Measurements from ENCODE around the gene MCMBP. TPM values are rescaled to one million over a fixed set of nuclear protein-coding genes. Genes with fewer than 3 reads are reported as not detected.

The MCMBP gene
- total RNA-seq: 33.6 and 39.2 TPM in 2 replicates

GRCh38 chr10:119872610-119872859 is at the start of gene MCMBP:
Gene MCMBP, minus strand, starts transcription at chr10:119872843. Its CDS starts 259 bp downstream, at chr10:119872584.

GRCh38 chr10:119892188-119893065 is 19.8 kb upstream of the MCMBP start, which contains the start of gene SEC23IP:
Gene SEC23IP, plus strand, starts transcription at chr10:119892730. Its CDS starts 53 bp downstream, at chr10:119892783.

Other genes starting within 250 kb of the MCMBP start
- gene BAG3, start 221.5 kb downstream of the MCMBP start, total RNA-seq: 5.0 and 9.9 TPM in 2 replicates
- 13.7 and 14.5 TPM in 2 replicates for gene INPP5F, start 146.8 kb downstream of the MCMBP start, total RNA-seq
- gene SEC23IP, start 19.9 kb upstream of the MCMBP start, total RNA-seq: 17.9 and 42.5 TPM in 2 replicates